Vagina (tissue), 2 donors: ENCODE data around the gene RAB3B.

Source experiments
- CTCF ChIP-seq, 3 experiments: fragments of 450-650 bp in 2 of 3; fragments of 200-600 bp in 1 of 3; sonication (generic) in 1 of 3; IDR thresholded peaks; one replicate each; pipeline ENCODE4 v1.5.1; 2017 to 2019; ENCODE audit warnings: antibody characterized with exemption in 3 of 3, mild to moderate bottlenecking in 2 of 3, moderate library complexity in 2 of 3
- POLR2A ChIP-seq, 2 donors: fragments of 450-650 bp; IDR thresholded peaks; one replicate each; pipeline ENCODE4 v1.6.1; 2017; ENCODE audit warnings: antibody characterized with exemption in 2 of 2, mild to moderate bottlenecking in 2 of 2, moderate library complexity in 2 of 2
- POLR2AphosphoS5 ChIP-seq, 2 donors: sonication (generic); formaldehyde crosslinking; IDR thresholded peaks; one replicate each; pipeline ENCODE4 v1.9.0; 2017; ENCODE audit warnings: antibody characterized with exemption in 2 of 2, mild to moderate bottlenecking in 2 of 2, low read depth in 1 of 2; ENCODE audit not compliant: insufficient read depth in 1 of 2

- no peak for TF ChIP-seq CTCF (IDR thresholded peaks at IDR 0.05)
- no peak for TF ChIP-seq POLR2A (IDR thresholded peaks at IDR 0.05)
- TF ChIP-seq POLR2AphosphoS5 (IDR thresholded peaks at IDR 0.05; ENCODE audit: insufficient read depth in 1 of 2, low read depth in 1 of 2), result no peak
Observed at GRCh38 chr1:51875291-51875772, 115.2 kb downstream of the RAB3B start.
